Activated T-cell treated with anti-CD3 and anti-CD28 coated beads for 48 hours (primary cell): Measurements from ENCODE around the gene MGME1.

Experiments used
- DNase-seq: peaks from one replicate; pipeline ENCODE4 v3.0.0-alpha.2; 2020; ENCODE audit warnings: low read depth

MGME1 gene

GRCh38 chr20:17992847-17993513 lies 24.2 kb downstream of the MGME1 start:
- no peak for DNase-seq

DNA sequence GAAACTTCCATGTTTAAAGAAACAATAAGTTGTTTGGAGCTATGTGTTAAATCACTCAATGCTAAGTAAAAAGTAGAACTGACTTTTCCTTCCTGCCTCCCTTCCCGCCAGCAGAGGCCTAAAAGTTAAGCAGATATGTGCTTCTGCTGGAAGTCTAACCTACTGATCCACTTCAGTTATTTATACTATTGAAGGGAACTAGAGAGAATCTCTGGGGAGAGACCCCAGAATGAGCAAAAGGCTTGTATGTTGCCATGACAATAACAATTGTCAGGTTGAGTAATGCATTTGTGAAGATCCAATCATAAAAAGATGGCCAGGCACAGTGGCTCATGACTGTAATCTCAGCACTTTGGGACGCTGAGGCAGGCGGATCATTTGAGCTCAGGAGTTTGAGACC lies 24.7 kb downstream of the MGME1 start:
- DNase-seq: no peak

DNA sequence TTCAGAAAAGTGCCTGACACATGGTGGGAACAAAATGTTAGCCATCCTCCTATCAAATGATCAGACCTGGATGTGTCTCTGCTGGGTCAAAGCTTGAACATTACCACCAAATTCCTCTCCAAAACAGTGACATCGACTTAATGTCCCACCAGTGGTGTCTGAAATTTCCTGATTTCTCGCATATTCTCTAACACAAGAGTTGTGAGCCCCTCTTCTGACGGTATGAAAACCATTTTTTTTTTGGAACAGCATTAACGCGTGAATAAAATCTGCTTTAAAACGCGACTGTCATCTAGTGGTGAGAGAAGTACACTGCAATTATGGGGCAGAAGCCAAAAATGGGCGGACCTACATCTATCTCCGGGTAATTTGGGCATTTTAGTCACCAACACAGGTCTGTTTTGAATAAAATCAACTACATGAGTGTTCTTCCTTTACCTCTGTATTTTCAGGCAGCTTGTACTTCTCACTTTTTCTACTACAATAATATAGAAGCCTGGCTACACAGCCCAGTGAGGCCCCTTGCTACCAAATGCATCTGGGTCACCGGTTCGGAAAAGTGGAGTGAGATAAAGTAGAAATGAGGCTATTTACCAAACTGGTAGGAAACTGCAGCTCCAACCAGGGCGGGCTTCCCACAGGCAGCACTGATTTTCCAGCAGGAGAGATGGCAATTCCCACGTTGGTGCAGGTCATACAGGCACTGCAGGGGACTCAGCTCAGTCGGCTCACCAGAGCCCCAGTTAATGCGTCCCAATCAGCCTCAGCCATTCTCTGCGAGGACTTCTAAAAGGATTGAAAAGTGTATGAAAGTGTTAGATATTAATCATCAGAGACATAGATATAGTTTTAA lies 27.4 kb downstream of the MGME1 start:
- DNase-seq: peak; percentile 6

- DNase-seq: no peak
Observed at GRCh38 chr20:17998446-17998845, 29.6 kb downstream of the MGME1 start.

DNA sequence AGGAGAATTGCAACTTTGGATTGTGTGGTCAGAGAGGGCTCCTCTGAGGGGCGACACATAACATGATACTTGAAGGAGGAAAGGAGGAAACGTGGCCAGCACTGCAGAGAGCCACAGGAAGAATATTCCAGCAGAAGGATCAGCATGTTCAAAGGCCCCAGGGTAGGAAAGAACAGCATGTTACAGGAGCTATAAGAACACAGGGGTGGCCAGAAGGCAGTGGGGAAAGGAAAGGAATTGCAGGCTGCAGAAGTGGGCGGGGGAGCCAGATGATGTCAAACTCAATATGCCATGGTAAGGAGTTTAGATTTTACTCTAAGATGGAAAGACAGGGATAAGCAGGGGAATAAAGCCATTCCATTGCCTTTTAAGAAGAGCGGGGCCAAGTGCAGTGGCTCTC lies 30.7 kb downstream of the MGME1 start:
- DNase-seq: no peak

- no peak for DNase-seq
Observed at GRCh38 chr20:18001131-18001921, 32.5 kb downstream of the MGME1 start.

GRCh38 chr20:18003897-18004296 lies 35.1 kb downstream of the MGME1 start:
- DNase-seq: no peak

DNA sequence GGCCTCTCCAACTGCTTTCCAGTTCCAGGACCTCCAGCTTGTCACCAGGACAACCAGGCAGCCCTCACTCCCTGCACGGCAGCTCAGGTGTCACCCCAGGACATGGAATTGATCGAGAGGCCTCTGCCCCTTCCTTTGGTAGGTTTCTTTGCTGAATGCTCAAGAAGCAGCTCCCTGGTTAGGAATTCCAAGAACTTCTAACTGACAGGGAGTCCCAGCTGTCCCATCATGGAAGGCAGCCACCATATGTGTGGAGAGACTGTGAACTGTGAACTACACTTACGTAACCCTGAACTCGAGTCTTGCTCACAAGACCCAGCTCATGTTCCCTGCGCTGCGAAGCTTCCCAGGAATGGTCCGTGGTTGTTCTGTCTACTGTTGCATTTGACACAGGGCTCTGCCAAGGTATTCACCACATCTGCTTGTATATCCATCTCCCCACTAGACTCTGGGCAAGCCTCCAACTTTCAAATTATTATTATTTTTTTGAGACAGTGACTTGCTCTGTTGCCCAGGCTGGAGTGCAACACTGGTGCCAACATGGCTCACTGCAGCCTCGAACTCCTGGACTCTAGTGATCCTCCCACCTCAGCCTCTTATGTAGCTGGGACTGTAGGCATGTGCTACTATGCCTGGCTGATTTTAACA lies 35.7 kb downstream of the MGME1 start:
- no peak for DNase-seq

- no peak for DNase-seq
Observed at GRCh38 chr20:18005170-18005989, 36.6 kb downstream of the MGME1 start.

GRCh38 chr20:18005990-18006364 lies 37.2 kb downstream of the MGME1 start:
- no peak for DNase-seq

- DNase-seq: no peak
Observed at GRCh38 chr20:18006684-18007083, 37.9 kb downstream of the MGME1 start.

- no peak for DNase-seq
Observed at GRCh38 chr20:18007534-18008292, 38.9 kb downstream of the MGME1 start.

GRCh38 chr20:18009116-18009515 lies 40.3 kb downstream of the MGME1 start:
- DNase-seq: no peak

DNA sequence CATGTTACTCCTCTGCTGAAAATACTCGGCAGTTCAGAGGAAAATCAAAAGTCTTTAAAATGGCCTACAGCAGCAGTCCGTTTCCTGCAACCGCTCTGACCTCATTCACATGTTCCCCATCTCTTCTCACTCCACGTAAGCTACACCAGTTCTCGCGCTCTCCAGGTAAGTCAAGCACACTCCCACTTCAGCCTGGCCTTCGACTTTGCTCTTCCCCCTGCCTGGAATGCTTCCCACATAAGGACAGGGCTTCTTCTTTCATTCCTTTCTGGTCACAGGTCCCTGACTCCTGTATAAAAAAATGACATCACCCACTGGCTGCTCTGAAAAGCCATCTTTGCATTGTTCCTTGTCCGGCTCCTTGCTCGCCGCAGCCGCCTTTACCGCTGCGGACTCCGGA lies 42.7 kb downstream of the MGME1 start:
- DNase-seq: no peak

DNA sequence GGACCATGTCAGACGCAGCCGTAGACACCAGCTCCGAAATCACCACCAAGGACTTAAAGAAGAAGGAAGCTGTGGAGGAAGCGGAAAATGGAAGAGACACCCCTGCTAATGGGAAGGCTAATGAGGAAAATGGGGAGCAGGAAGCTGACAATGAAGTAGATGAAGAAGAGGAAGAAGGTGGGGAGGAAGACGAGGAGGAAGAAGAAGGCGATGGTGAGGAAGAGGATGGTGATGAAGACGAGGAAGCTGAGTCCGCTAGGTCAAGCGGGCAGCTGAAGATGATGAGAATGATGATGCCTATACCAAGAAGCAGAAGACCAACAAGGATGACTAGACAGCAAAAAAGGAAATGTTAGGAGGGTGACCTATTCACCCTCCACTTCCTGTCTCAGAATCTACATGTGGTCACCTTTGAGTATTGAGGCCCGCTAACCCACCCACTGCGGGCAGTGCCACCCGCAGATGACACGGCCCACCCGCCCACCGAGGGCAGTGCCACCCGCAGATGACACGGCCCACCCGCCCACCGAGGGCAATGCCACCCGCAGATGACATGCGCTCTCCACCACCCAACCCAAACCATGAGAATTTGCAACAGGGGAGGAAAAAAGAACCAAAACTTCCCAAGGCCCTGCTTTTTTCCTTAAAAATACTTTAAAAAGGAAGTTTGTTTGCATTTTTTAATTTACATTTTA lies 43.3 kb downstream of the MGME1 start:
- no peak for DNase-seq

GRCh38 chr20:18012901-18013300 lies 44.1 kb downstream of the MGME1 start:
- DNase-seq: no peak

DNA sequence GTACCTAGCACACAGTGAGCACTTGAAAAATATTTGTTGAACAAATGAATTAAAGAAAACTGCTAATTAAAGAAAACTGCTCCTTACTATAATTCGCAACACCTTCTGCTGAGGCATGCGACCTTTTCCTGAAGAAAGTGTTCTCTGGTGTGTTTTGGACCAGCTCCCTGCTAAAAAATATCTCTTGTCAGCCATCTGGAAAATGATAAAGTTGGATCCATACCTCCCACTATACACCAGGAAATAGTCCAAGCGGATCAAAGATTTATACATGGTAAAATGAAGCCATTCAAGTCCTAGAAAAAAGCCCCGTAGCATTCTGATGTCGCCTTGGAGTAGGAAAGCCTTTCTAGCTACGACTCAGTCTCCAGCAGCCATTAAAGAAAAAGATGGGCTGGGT lies 45.6 kb downstream of the MGME1 start:
- no peak for DNase-seq

DNA sequence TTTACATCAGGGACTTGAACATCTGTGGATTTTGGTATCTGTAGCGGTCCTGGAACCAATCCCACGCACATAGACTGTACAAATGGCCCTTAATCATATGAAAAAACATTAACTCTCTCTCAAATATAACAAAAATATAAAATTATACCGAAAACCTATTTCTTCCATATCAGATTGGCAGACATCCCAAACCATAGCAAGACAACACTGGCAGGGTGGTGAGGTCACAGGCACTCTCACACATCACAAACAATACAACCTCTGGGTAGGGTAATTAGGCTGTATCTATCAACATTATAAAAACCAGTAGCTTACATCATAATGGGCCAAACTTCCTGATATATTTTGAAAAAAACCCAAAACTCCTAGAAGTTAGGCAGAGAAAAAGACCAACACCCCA lies 48.0 kb downstream of the MGME1 start:
- DNase-seq: no peak

- no peak for DNase-seq
Observed at GRCh38 chr20:18018100-18018499, 49.3 kb downstream of the MGME1 start.

DNA sequence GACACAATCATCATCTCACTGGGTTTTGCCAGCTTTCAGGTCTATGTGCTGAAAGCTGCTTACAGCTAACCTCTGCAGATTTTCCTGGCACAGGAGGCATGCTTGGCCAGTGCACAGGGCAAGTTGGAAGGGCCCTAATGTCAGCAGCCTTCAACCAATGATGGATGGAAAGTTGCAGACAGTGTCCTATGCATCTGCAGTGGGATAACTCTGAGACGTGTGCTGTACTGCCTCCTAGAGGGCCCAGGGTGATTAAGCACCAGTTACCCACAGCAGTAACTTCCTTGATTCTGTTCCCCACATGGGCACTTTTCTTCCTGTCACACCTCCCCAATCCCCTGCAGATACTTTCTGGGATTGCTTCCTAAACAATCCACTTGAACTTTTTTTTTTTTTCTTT lies 50.2 kb downstream of the MGME1 start:
- no peak for DNase-seq
